ENCODE measurements around the gene ZMYND19.

The ZMYND19 gene

GRCh38 chr9:137620581-137620980, 30.3 kb upstream of the ZMYND19 start:
- no peaks in the 10 kb centered on the region for H3K27me3 ChIP-seq
- no peak for TF ChIP-seq CTCF (IDR thresholded peaks at IDR 0.05; ENCODE audit: low read depth, low read length)
- no peak for DNase-seq
- no peaks in the 10 kb centered on the region; the same call in 1 of the 2 replicates for H3K4me1 ChIP-seq
- peak overlapping the region; percentile 1; the same call in 1 of the 2 replicates for H3K4me3 ChIP-seq (ENCODE audit: low read depth, low read length)
- peaks cover 28% of the 10 kb centered on the region for H3K36me3 ChIP-seq
- no peaks in the 10 kb centered on the region for H3K9me3 ChIP-seq

- no peak for TF ChIP-seq CTCF (IDR thresholded peaks at IDR 0.05; ENCODE audit: low read depth, low read length)
- no peak for DNase-seq
- H3K4me1 ChIP-seq, result no peaks in the 10 kb centered on the region; the same call in 1 of the 2 replicates
Observed at GRCh38 chr9:137620048-137620405, 29.7 kb upstream of the ZMYND19 start.

GRCh38 chr9:137619240-137620047, 29.1 kb upstream of the ZMYND19 start:
- H3K4me3 ChIP-seq (ENCODE audit: low read depth, low read length), result peak overlapping the region; percentile 97
- no peak for TF ChIP-seq CTCF (IDR thresholded peaks at IDR 0.05; ENCODE audit: low read depth, low read length)
- peaks cover 31% of the 10 kb centered on the region for H3K36me3 ChIP-seq
- no peaks in the 10 kb centered on the region for H3K27me3 ChIP-seq
- H3K9me3 ChIP-seq, result no peaks in the 10 kb centered on the region
- H3K4me1 ChIP-seq, result no peaks in the 10 kb centered on the region; the same call in 1 of the 2 replicates
- DNase-seq, result peak; percentile 30

More at GRCh38 chr9:137620048-137620405, 29.7 kb upstream of the ZMYND19 start:
- no peaks in the 10 kb centered on the region for H3K9me3 ChIP-seq
- peak overlapping the region; percentile 97 for H3K4me3 ChIP-seq (ENCODE audit: low read depth, low read length)
- H3K27me3 ChIP-seq, result no peaks in the 10 kb centered on the region
- H3K36me3 ChIP-seq, result peaks cover 33% of the 10 kb centered on the region

GRCh38 chr9:137618105-137619067, 28.1 kb upstream of the ZMYND19 start, which contains the start of gene EHMT1:
TSS of gene EHMT1 (plus strand) at chr9:137619005. CDS start at chr9:137619029, 24 bp downstream.
- no peaks in the 10 kb centered on the region; the same call in 1 of the 2 replicates for H3K4me1 ChIP-seq
- no peaks in the 10 kb centered on the region for H3K9me3 ChIP-seq
- H3K4me3 ChIP-seq (ENCODE audit: low read depth, low read length), result peak within 1 kb of the TSS; percentile 98
- peaks cover 28% of the 10 kb centered on the region for H3K36me3 ChIP-seq
- DNase-seq, result peak; percentile 90
- no peaks in the 10 kb centered on the region for H3K27me3 ChIP-seq
- no peak for TF ChIP-seq CTCF (IDR thresholded peaks at IDR 0.05; ENCODE audit: low read depth, low read length)

- Histone ChIP-seq H3K9me3 (no peaks in the 10 kb centered on the region), H3K4me3 (ENCODE audit: low read depth, low read length) (no peak overlapping the region), H3K27me3 (no peaks in the 10 kb centered on the region), H3K4me1 (no peaks in the 10 kb centered on the region; the same call in 1 of the 2 replicates), H3K36me3 (peaks cover 18% of the 10 kb centered on the region)
- no peak for TF ChIP-seq CTCF (IDR thresholded peaks at IDR 0.05; ENCODE audit: low read depth, low read length)
- no peak for DNase-seq
Observed at GRCh38 chr9:137615387-137615871, 25.1 kb upstream of the ZMYND19 start.
